Stomach (tissue), 4 donors: ENCODE data around the gene SLC9B2.

ENCODE experiments used
- CTCF ChIP-seq, 7 experiments: fragments of 450-650 bp in 4 of 7; fragments of 200-600 bp in 3 of 7; sonication (generic) in 3 of 7; IDR thresholded peaks; one replicate each; pipeline ENCODE4 v1.5.1; 2016 to 2019; ENCODE audit warnings: antibody characterized with exemption in 7 of 7, control low read depth in 2 of 7, mild to moderate bottlenecking in 1 of 7
- POLR2A ChIP-seq, 4 donors: fragments of 450-650 bp; IDR thresholded peaks; one replicate each; pipeline ENCODE4 v1.6.1; 2016; ENCODE audit warnings: antibody characterized with exemption in 4 of 4, control low read depth in 2 of 4, mild to moderate bottlenecking in 1 of 4, moderate library complexity in 1 of 4

- TF ChIP-seq CTCF (IDR thresholded peaks at IDR 0.05) (no peak), POLR2A (IDR thresholded peaks at IDR 0.05) (no peak)
Observed at GRCh38 chr4:103111598-103111997, 35.0 kb upstream of the SLC9B2 start.
